HCT116 (cell line): ENCODE results near the gene GRB7. TPM values are rescaled to one million over a fixed set of nuclear protein-coding genes. Genes with fewer than 3 reads are reported as not detected.
A peak's percentile ranks its signal among the peaks of the same experiment; 100 is the strongest.

Source experiments
- ATAC-seq: fragments of 200-7000 bp; cut with Tn5 transposase; 2 replicates; pipeline ENCODE4 v1.9.1; 2020; ENCODE audit warnings: mild to moderate bottlenecking, moderate library complexity
- BruUV-seq: library from RNA; stranded (reverse); fragments of 400-500 nt; replicated peaks from 2 replicates; lab custom pipeline; 2021; lab: Mats Ljungman, UMichigan
- CTCF ChIA-PET: fragments of 300-600 bp; sonication (Branson Sonifier 250); formaldehyde crosslinking; loops from one replicate; lab custom pipeline; 2021; ENCODE audit warnings: antibody characterized with exemption; lab: Charles Lee
- POLR2A ChIA-PET: fragments of 300-600, 350-600 bp; sonication (Branson Sonifier 250); formaldehyde crosslinking; loops from one replicate; lab custom pipeline; 2021; ENCODE audit warnings: antibody characterized with exemption; lab: Charles Lee
- RAD21 ChIA-PET, 2 experiments: fragments of 300-600 bp; sonication (Branson Sonifier 250); formaldehyde crosslinking; loops; one replicate each; lab custom pipeline; 2023; ENCODE audit warnings: low total read pairs in 2 of 2; ENCODE audit not compliant: uncharacterized antibody in 2 of 2, unreplicated experiment in 2 of 2, low non-redundant PET in 1 of 2; lab: Charles Lee
- DNase-seq: peaks from one replicate; pipeline ENCODE4 v3.0.0-alpha.2; 2010; ENCODE audit warnings: low read depth, low spot score
- H2AFZ ChIP-seq: fragments of 200-600 bp; shearing (Covaris generic), sonication (generic); 2 replicates; pipeline ENCODE4 v1.6.1; 2017; ENCODE audit warnings: low read depth, mixed run types, mixed read lengths, antibody characterized with exemption, low read length; ENCODE audit not compliant: poor library complexity, severe bottlenecking
- H3K27ac ChIP-seq: 2 replicates; pipeline ENCODE4 v1.5.1; 2012; ENCODE audit warnings: low read depth, low read length
- H3K27me3 ChIP-seq: fragments of 200-600 bp; sonication (generic); 2 replicates; pipeline ENCODE4 v1.6.1; 2016; ENCODE audit warnings: mixed run types, low read length, mixed read lengths; ENCODE audit not compliant: insufficient read depth
- H3K36me3 ChIP-seq, 2 experiments: fragments of 200-500 bp in 1 of 2; fragments of 200-600 bp in 1 of 2; sonication (Bioruptor generic) in 1 of 2; sonication (generic) in 1 of 2; 2 replicates each; pipeline versions ENCODE4 v1.5.1 to v1.6.1; 2014 to 2016; ENCODE audit warnings: low read length in 2 of 2, inconsistent platforms in 1 of 2, mixed read lengths in 1 of 2, mixed run types in 1 of 2; ENCODE audit not compliant: insufficient read depth in 2 of 2, control insufficient read depth in 1 of 2
- H3K4me1 ChIP-seq, 2 experiments: fragments of 200-600 bp in 1 of 2; sonication (generic) in 1 of 2; 2 replicates each; pipeline versions ENCODE4 v1.5.1 to v1.6.1; 2012 to 2017; ENCODE audit warnings: low read length in 2 of 2, inconsistent platforms in 1 of 2, mild to moderate bottlenecking in 1 of 2, mixed read lengths in 1 of 2, mixed run types in 1 of 2, moderate library complexity in 1 of 2; ENCODE audit not compliant: insufficient read depth in 2 of 2, control insufficient read depth in 1 of 2
- H3K4me2 ChIP-seq: fragments of 200-600 bp; sonication (generic); 2 replicates; pipeline ENCODE4 v1.6.1; 2017; ENCODE audit warnings: mixed run types, low read length, mixed read lengths
- H3K4me3 ChIP-seq, 2 experiments: fragments of 200-600 bp in 1 of 2; sonication (generic) in 1 of 2; replicated peaks in 1 of 2; 2 replicates each; pipeline ENCODE4 v1.5.1; 2011 to 2016; ENCODE audit warnings: low read length in 2 of 2, control low read depth in 1 of 2, low read depth in 1 of 2, mild to moderate bottlenecking in 1 of 2, mixed read lengths in 1 of 2, mixed run types in 1 of 2
- H3K79me2 ChIP-seq: fragments of 200-600 bp; sonication (generic); 2 replicates; pipeline ENCODE4 v1.6.1; 2017; ENCODE audit warnings: mild to moderate bottlenecking, mixed run types, low read length, moderate library complexity, mixed read lengths; ENCODE audit not compliant: insufficient read depth
- H3K9ac ChIP-seq: fragments of 200-600 bp; sonication (generic); 2 replicates; pipeline ENCODE4 v1.6.1; 2016; ENCODE audit warnings: low read length, mixed read lengths
- H3K9me2 ChIP-seq: fragments of 200-600 bp; sonication (generic), shearing (Covaris generic); 2 replicates; pipeline ENCODE4 v1.6.1; 2017; ENCODE audit warnings: mixed run types, mild to moderate bottlenecking, moderate library complexity; ENCODE audit not compliant: insufficient read depth
- H3K9me3 ChIP-seq, 2 experiments: fragments of 200-500 bp in 1 of 2; fragments of 200-600 bp in 1 of 2; sonication (Bioruptor generic) in 1 of 2; sonication (generic) in 1 of 2; 2 replicates each; pipeline ENCODE4 v1.6.1; 2014 to 2017; ENCODE audit warnings: low read length in 2 of 2, mixed read lengths in 2 of 2, inconsistent platforms in 1 of 2, low read depth in 1 of 2, mild to moderate bottlenecking in 1 of 2, mixed run types in 1 of 2, moderate library complexity in 1 of 2; ENCODE audit not compliant: control insufficient read depth in 1 of 2, insufficient read depth in 1 of 2
- H4K20me1 ChIP-seq: fragments of 200-600 bp; sonication (generic), shearing (Covaris generic); 2 replicates; pipeline ENCODE4 v1.6.1; 2017; ENCODE audit warnings: mixed run types, mild to moderate bottlenecking, moderate library complexity; ENCODE audit not compliant: insufficient read depth
- CBX3 ChIP-seq: IDR thresholded peaks from 2 replicates; pipeline ENCODE4 v1.6.1; 2012; ENCODE audit warnings: low read depth
- CEBPB ChIP-seq: IDR thresholded peaks from 2 replicates; pipeline ENCODE4 v1.6.1; 2012; ENCODE audit warnings: low read depth
- ELF1 ChIP-seq: IDR thresholded peaks from 2 replicates; pipeline ENCODE4 v1.6.1; 2012; ENCODE audit warnings: low read depth, borderline replicate concordance
- EZH2phosphoT487 ChIP-seq: fragments of 200-600 bp; IDR thresholded peaks from 2 replicates; pipeline ENCODE4 v1.6.1; 2018; ENCODE audit warnings: antibody characterized with exemption, borderline replicate concordance
- FOSL1 ChIP-seq: IDR thresholded peaks from 2 replicates; pipeline ENCODE4 v1.6.1; 2012; ENCODE audit warnings: low read depth
- POLR2A ChIP-seq: IDR thresholded peaks from 2 replicates; pipeline ENCODE4 v1.7.0; 2011; ENCODE audit warnings: borderline replicate concordance; ENCODE audit not compliant: insufficient read depth, insufficient read length; ENCODE audit errors: extremely low read depth
- POLR2AphosphoS5 ChIP-seq: IDR thresholded peaks from 2 replicates; pipeline ENCODE4 v1.6.1; 2011; ENCODE audit warnings: mild to moderate bottlenecking, low read depth, low read length, moderate library complexity
- SIN3A ChIP-seq: IDR thresholded peaks from 2 replicates; pipeline ENCODE4 v1.6.1; 2012; ENCODE audit warnings: low read depth
- ZNF274 ChIP-seq: fragments of 200-500 bp; sonication (Bioruptor generic); IDR thresholded peaks from 2 replicates; pipeline ENCODE4 v1.6.1; 2014; ENCODE audit warnings: mild to moderate bottlenecking, low read depth, low read length, inconsistent platforms
- intact Hi-C: fragments of 100-400 bp; cut with micrococcal nuclease; formaldehyde crosslinking; loops from 2 replicates; pipeline ENCODE4 v1.10.0; 2022
- total RNA-seq: library from RNA; stranded (reverse); gene quantifications from one replicate; pipeline ENCODE4 v1.2.1, GENCODE V29; 2021; ENCODE audit not compliant: unreplicated experiment
- TF ChIP-seq, protein P1 (sequence below): IDR thresholded peaks from 2 replicates; pipeline ENCODE4 v1.6.1; 2012; ENCODE audit warnings: low read depth
- TF ChIP-seq, protein P2 (sequence below): IDR thresholded peaks from 2 replicates; pipeline ENCODE4 v1.6.1; 2012
- TF ChIP-seq, protein P3 (sequence below): IDR thresholded peaks from 2 replicates; pipeline ENCODE4 v1.6.1; 2012
- TF ChIP-seq, protein P4 (sequence below): IDR thresholded peaks from 2 replicates; pipeline ENCODE4 v1.6.1; 2011; ENCODE audit warnings: mild to moderate bottlenecking, low read length, moderate library complexity; ENCODE audit not compliant: insufficient replicate concordance; ENCODE audit errors: extremely low read depth

Gene GRB7
- total RNA-seq, 1 experiment from 2014 or later: 51.9 TPM

DNA sequence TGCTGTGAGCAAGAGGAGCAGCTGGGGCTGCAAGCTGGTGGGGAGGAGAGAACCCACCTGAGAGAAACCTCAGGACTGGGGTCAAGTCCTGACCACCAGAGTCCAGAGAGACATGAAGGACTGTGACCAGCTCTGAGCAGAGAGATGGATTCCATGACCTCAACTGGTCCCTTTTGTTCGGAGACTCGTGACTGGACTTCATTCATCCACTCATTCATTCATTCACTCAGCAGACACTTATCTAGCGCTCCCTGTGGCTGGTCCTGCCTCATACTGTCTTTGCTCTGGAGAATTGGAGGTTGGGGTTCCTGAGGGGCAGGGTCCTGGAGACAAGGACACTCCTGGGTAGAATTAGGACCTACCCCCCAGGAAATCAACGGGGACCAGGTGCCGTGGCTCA is 33.8 kb upstream of the GRB7 start (continued):
- TF ChIP-seq, protein P1, sequence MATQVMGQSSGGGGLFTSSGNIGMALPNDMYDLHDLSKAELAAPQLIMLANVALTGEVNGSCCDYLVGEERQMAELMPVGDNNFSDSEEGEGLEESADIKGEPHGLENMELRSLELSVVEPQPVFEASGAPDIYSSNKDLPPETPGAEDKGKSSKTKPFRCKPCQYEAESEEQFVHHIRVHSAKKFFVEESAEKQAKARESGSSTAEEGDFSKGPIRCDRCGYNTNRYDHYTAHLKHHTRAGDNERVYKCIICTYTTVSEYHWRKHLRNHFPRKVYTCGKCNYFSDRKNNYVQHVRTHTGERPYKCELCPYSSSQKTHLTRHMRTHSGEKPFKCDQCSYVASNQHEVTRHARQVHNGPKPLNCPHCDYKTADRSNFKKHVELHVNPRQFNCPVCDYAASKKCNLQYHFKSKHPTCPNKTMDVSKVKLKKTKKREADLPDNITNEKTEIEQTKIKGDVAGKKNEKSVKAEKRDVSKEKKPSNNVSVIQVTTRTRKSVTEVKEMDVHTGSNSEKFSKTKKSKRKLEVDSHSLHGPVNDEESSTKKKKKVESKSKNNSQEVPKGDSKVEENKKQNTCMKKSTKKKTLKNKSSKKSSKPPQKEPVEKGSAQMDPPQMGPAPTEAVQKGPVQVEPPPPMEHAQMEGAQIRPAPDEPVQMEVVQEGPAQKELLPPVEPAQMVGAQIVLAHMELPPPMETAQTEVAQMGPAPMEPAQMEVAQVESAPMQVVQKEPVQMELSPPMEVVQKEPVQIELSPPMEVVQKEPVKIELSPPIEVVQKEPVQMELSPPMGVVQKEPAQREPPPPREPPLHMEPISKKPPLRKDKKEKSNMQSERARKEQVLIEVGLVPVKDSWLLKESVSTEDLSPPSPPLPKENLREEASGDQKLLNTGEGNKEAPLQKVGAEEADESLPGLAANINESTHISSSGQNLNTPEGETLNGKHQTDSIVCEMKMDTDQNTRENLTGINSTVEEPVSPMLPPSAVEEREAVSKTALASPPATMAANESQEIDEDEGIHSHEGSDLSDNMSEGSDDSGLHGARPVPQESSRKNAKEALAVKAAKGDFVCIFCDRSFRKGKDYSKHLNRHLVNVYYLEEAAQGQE: no peak
- TF ChIP-seq ZNF274: no peak
- TF ChIP-seq, protein P2, sequence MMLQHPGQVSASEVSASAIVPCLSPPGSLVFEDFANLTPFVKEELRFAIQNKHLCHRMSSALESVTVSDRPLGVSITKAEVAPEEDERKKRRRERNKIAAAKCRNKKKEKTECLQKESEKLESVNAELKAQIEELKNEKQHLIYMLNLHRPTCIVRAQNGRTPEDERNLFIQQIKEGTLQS: no peak
- TF ChIP-seq POLR2AphosphoS5: no peak
- no peak for TF ChIP-seq POLR2A
- no peak for TF ChIP-seq ELF1
- TF ChIP-seq FOSL1: no peak
- TF ChIP-seq, protein P3, sequence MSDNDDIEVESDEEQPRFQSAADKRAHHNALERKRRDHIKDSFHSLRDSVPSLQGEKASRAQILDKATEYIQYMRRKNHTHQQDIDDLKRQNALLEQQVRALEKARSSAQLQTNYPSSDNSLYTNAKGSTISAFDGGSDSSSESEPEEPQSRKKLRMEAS: no peak
- TF ChIP-seq EZH2phosphoT487: no peak
- TF ChIP-seq CEBPB: no peak
- no peak for TF ChIP-seq SIN3A

DNA sequence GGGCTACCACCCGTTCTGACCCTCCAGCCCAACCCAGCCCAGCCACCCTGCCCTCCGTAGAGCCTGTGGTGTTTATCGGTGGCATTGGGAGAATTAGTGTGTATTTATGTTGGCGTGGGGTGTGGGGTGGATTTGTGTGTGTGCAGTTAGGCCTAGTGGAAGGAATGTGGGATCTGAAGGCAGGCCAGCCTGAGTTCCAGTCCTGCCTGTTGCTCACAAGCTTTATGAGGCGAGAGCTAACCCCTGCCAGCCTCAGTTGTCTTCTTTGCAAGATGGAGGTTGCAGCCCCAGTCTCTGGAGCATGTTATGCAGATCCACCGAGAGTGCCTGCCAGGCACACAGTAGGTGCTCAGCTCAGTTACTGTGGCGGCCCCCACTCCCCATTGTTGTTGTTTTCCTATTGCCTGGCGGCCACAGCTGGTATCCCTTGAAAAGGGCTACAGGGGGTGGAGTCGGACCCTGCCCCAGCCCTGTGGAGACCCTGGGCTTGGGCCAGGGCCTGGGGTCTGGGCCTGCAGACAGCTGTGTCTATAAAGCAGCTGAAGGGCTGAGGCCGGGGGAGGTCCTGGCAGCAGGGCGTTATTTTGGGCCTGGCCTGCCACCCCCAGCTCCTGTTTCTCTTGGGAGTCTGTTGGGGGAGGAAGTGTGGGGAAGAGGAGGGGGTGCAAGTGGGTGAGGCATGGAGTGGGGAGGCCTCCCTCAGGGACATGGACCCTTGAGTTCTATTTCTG is 32.8 kb upstream of the GRB7 start:
- Histone ChIP-seq H3K4me1 (peaks cover 37 to 55% of the 10 kb centered on the region in 2 experiments), H3K36me3 (peaks cover under 1 to 15% of the 10 kb centered on the region in 2 experiments; a peak in 2 of 4 replicates), H3K4me3 (peak overlapping the region in 1 of 2 experiments; percentile 42; a peak in 2 of 4 replicates), H3K9ac (peak overlapping the region; percentile 53), H3K4me2 (peak overlapping the region; percentile 82), H3K27ac (peak overlapping the region; percentile 61), H3K27me3 (no peaks in the 10 kb centered on the region), H3K9me3 (no peaks in the 10 kb centered on the region), H2AFZ (no peak overlapping the region), H4K20me1 (no peaks in the 10 kb centered on the region), H3K9me2 (no peaks in the 10 kb centered on the region), H3K79me2 (peaks cover 64% of the 10 kb centered on the region)
- ChIA-PET RAD21 (no interaction called here), POLR2A (interaction anchor here (1.4 kb wide), 1 partner anchor 74 kb away, joined by 4 read pairs; no protein-coding TSS in a partner anchor), CTCF (interaction anchor here (1.1 to 1.8 kb wide), 5 partner anchors 14 to 83 kb away, joined by 3 to 14 read pairs (median 5); partner anchors contain the start of gene MIEN1)
- intact Hi-C loops: no loop called here
- DNase-seq: no peak
- BruUV-seq: no TSS peak
- ATAC-seq: no peak
- TF ChIP-seq, protein P4, sequence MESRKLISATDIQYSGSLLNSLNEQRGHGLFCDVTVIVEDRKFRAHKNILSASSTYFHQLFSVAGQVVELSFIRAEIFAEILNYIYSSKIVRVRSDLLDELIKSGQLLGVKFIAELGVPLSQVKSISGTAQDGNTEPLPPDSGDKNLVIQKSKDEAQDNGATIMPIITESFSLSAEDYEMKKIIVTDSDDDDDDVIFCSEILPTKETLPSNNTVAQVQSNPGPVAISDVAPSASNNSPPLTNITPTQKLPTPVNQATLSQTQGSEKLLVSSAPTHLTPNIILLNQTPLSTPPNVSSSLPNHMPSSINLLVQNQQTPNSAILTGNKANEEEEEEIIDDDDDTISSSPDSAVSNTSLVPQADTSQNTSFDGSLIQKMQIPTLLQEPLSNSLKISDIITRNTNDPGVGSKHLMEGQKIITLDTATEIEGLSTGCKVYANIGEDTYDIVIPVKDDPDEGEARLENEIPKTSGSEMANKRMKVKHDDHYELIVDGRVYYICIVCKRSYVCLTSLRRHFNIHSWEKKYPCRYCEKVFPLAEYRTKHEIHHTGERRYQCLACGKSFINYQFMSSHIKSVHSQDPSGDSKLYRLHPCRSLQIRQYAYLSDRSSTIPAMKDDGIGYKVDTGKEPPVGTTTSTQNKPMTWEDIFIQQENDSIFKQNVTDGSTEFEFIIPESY: no peak
- TF ChIP-seq CBX3: no peak
- TF ChIP-seq, protein P1: no peak
